Heart right ventricle (tissue), 16 donors: Measurements from ENCODE around the gene UBE2S. TPM values are rescaled to one million over a fixed set of nuclear protein-coding genes. Genes with fewer than 3 reads are reported as not detected.
"Not testable (repeated sequence)": the region's sequence is repeated elsewhere in the genome, so short reads cannot be mapped to it uniquely, and the experiment has no call there.

Experiments used
- ATAC-seq, 8 donors: fragments of 200-7000 bp; cut with Tn5 transposase; one replicate each; pipeline ENCODE4 v1.9.1; 2020; ENCODE audit warnings: mild to moderate bottlenecking in 8 of 8, moderate library complexity in 8 of 8, moderate number of reproducible peaks in 1 of 8
- DNase-seq, 2 donors: peaks; one replicate each; pipeline ENCODE4 v3.0.0-alpha.2; 2020
- H3K27ac ChIP-seq, 10 donors: fragments of 200-600 bp; sonication (generic) in 2 of 10; one replicate each; pipeline versions ENCODE4 v1.5.0 to v1.8.0; 2020 to 2022; ENCODE audit warnings: mild to moderate bottlenecking in 3 of 10
- H3K27me3 ChIP-seq, 7 donors: fragments of 200-600 bp; one replicate each; pipeline ENCODE4 v1.8.0; 2021 to 2022; ENCODE audit warnings: mild to moderate bottlenecking in 2 of 7
- H3K36me3 ChIP-seq, 9 donors: fragments of 200-600 bp; sonication (generic) in 1 of 9; one replicate each; pipeline versions ENCODE4 v1.5.0 to v1.8.0; 2020 to 2022; ENCODE audit warnings: mild to moderate bottlenecking in 2 of 9
- H3K4me1 ChIP-seq, 9 donors: fragments of 200-600 bp; sonication (generic) in 1 of 9; one replicate each; pipeline versions ENCODE4 v1.5.0 to v1.8.0; 2020 to 2022; ENCODE audit warnings: mild to moderate bottlenecking in 4 of 9
- H3K4me3 ChIP-seq, 10 donors: fragments of 200-600 bp; sonication (generic) in 2 of 10; one replicate each; pipeline versions ENCODE4 v1.5.0 to v1.8.0; 2020 to 2022; ENCODE audit warnings: mild to moderate bottlenecking in 7 of 10, moderate library complexity in 2 of 10
- H3K9me3 ChIP-seq, 11 donors: fragments of 200-600 bp in 10 of 11; sonication (generic) in 2 of 11; one replicate each; pipeline versions ENCODE4 v1.5.0 to v1.8.0; 2013 to 2022; ENCODE audit warnings: mild to moderate bottlenecking in 2 of 11, control low read depth in 1 of 11, moderate library complexity in 1 of 11
- WGBS, 2 donors: extraction: QIAGEN DNeasy Blood & Tissue Kit; methylation state at CpG; one replicate each; pipeline ENCODE4 v1.1.7; 2013; ENCODE audit warnings: inconsistent platforms in 1 of 2; 5-methylcytosine and 5-hydroxymethylcytosine counted together
- intact Hi-C, 10 donors: fragments of 100-400 bp; cut with DNase I; formaldehyde crosslinking; loops; one replicate each; pipeline versions ENCODE4 v1.11.1 to v1.14.2; 2022
- polyA plus RNA-seq, 2 donors: library from polyadenylated mRNA; stranded (reverse); fragments of 200-250 nt; gene quantifications; one replicate each; pipeline ENCODE4 v1.2.3, GENCODE V29; 2013
- total RNA-seq, 10 donors: library from RNA; stranded (reverse); fragmentation: NEBNext Ultra II Directional in 3 of 10; extraction: Animal tissue kit (Norgen Biotek cat#: 25700) in 3 of 10; gene quantifications; one replicate each; pipeline versions ENCODE4 v1.2.1 to v1.2.4, GENCODE V29; 2021 to 2023
- TF ChIP-seq, protein P1 (sequence below), 9 donors: fragments of 200-600 bp; sonication (generic) in 2 of 9; IDR thresholded peaks; one replicate each; pipeline versions ENCODE4 v1.5.0 to v1.8.0; 2021 to 2022; ENCODE audit warnings: antibody characterized with exemption in 9 of 9, mild to moderate bottlenecking in 5 of 9, moderate library complexity in 1 of 9
- donor health status: Arrhythmogenic right ventricular cardiomyopathy.
- donor health status: ischemic (EF 13 %, LVEDD 7.1; RV severe dilation, severe dysfunction).
- donor health status: healthy with polysubstance abuse.
- donor health status: DM: no; HTN: yes; CAD: no.
- donor health status: DM: no; HTN: no; CAD: no.
- donor health status: ischemic (EF 25% LVEDD 6.9; RV normal size, moderate dysfunction).
- donor health status: ischemic (EF 25% LVEDD 5.7; RV mildly dilated, moderate dysfunction).
- donor health status: healthy.
- donor health status: DM: yes; HTN: yes; CAD: no.
- donor health status: Ischemic cardiomyopathy.
- donor health status: ischemic (EF 35%, LVEDD 5.7; RV mildly dilated, moderate dysfunction).
- donor health status: nonischemic (EF 11% LVEDD 7.7; RV severe dilation, severe dysfunction).
- donor health status: DM: yes; HTN: yes; CAD: no.
- donor health status: PGD.
- donor health status: ischemic (EF 29% LVEDD 5.4; RV normal size, mild dysfunction).
- donor health status: nonischemic (EF 23%, LVEDD 6.1; RV moderate dilation, normal function).

UBE2S gene
- total and polyA plus RNA-seq, 12 donors = 8.0 to 42.1 (median 28.9) TPM

DNA sequence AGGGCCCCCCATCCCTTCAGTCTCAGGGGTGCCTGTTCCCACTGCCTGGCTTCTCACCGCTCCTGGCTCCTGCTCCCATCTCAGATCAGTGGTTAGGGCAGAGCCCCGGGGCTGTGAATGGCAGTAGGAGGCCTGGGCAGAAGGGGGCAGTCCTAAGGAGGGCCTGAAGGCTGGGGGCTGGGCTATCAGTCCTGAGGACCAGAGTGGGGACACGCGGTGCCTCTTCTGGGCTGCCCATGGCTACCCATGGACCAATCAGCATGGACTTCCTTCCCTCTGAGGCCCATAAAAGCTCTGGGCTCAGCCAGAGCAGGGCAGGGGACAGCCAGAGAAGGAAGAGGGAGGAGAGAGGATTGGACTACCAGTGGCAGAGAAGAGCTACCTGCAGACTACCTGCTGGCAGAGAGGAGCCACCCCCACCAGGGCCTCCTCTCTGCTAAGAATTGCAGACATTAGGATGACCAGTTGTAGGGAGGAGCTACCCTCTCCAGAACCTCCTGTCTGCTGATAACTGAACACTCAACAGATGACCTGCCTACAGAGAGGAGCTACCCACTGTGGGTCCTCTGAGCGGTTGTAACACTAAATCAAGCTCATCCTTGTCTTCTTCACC lies 12.1 kb upstream of the UBE2S start:
- peak in 1 of 8 donors; percentile 13 for ATAC-seq
- intact Hi-C loops = loop anchor here in 8 of 10 donors (2.0 to 10.0 kb wide), 4 partner anchors 115 to 279 kb away; no protein-coding TSS in a partner anchor
- Histone ChIP-seq H3K4me3 (no peak overlapping the region), H3K27ac (no peak overlapping the region), H3K4me1 (peaks cover 0 to 4% (median 0%) of the 10 kb centered on the region in 9 donors), H3K36me3 (no peaks in the 10 kb centered on the region), H3K27me3 (peaks cover 0 to 31% (median 8%) of the 10 kb centered on the region in 7 donors), H3K9me3 (no peaks in the 10 kb centered on the region)
- TF ChIP-seq, protein P1, sequence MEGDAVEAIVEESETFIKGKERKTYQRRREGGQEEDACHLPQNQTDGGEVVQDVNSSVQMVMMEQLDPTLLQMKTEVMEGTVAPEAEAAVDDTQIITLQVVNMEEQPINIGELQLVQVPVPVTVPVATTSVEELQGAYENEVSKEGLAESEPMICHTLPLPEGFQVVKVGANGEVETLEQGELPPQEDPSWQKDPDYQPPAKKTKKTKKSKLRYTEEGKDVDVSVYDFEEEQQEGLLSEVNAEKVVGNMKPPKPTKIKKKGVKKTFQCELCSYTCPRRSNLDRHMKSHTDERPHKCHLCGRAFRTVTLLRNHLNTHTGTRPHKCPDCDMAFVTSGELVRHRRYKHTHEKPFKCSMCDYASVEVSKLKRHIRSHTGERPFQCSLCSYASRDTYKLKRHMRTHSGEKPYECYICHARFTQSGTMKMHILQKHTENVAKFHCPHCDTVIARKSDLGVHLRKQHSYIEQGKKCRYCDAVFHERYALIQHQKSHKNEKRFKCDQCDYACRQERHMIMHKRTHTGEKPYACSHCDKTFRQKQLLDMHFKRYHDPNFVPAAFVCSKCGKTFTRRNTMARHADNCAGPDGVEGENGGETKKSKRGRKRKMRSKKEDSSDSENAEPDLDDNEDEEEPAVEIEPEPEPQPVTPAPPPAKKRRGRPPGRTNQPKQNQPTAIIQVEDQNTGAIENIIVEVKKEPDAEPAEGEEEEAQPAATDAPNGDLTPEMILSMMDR (IDR thresholded peaks at IDR 0.05) = no peak
- DNase-seq = no peak
- 69 to 73% methylated on average over 5 of the region's 5 CpGs for WGBS, 2 donors

DNA sequence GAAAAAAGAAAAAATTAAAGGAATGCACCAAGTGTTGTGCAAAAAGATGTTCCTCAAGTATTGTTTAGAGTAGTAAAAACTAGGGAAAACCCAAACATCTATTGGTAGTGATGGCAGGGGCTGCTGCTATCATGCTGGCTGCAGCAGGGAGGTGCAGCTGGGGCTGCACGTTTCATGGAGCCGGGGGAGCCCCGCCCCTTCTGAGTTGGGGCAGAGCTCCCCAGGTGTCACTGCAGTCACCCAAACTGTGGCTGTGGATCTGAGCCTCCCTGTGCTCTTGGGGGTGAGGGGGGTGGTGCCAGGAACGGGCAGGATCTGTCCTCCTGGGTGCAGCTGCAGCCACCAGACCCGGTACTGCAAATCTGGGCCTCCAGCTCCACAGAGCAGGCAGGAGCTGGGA lies 11.5 kb upstream of the UBE2S start:
- WGBS, 2 donors = 61 to 70% methylated on average over 5 of the region's 5 CpGs
- H3K36me3 ChIP-seq = no peaks in the 10 kb centered on the region
- ATAC-seq (peak in 1 of 8 donors; percentile 22), DNase-seq (no peak)
- TF ChIP-seq, protein P1 (IDR thresholded peaks at IDR 0.05) = no peak
- H3K27ac ChIP-seq = no peak overlapping the region
- no peaks in the 10 kb centered on the region for H3K9me3 ChIP-seq
- H3K4me1 ChIP-seq = peaks cover 0 to 4% (median 0%) of the 10 kb centered on the region in 9 donors
- intact Hi-C loops = loop anchor here in 8 of 10 donors (2.0 to 10.0 kb wide), 4 partner anchors 114 to 278 kb away; no protein-coding TSS in a partner anchor
- no peak overlapping the region for H3K4me3 ChIP-seq
- peaks cover 0 to 25% (median 8%) of the 10 kb centered on the region in 7 donors for H3K27me3 ChIP-seq

DNA sequence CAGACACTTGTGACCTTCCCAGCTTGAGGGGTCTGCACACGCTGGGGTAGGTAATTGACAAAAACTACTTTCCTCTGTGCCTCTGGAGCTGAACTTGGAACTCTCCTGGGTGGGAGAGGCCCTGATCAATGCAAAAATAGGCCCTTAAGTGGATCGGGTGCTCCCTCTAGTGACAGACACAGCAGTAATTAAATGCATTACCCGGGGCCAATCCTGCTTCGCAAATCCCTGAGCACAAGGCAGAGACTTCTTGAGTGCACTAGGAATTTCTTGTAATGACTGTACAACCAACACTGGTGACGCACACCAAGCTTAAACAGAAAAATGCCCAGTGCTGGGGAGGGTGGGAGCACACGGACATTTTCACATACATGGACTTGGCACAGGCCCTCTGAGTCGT lies 10.6 kb upstream of the UBE2S start:
- 14 to 15% methylated on average over 7 of the region's 7 CpGs for WGBS, 2 donors
- peak in 1 of 2 donors; percentile 64 for DNase-seq
- ATAC-seq = peak; percentile 75 to 92 (median 86)
- Histone ChIP-seq H3K9me3 (no peaks in the 10 kb centered on the region), H3K4me3 (no peak overlapping the region), H3K27ac (no peak overlapping the region), H3K27me3 (peaks cover 0 to 17% (median 7%) of the 10 kb centered on the region in 7 donors), H3K4me1 (no peaks in the 10 kb centered on the region), H3K36me3 (no peaks in the 10 kb centered on the region)
- TF ChIP-seq, protein P1 (IDR thresholded peaks at IDR 0.05) = peak; percentile 39 to 76 (median 70)
- intact Hi-C loops = loop anchor here in 9 of 10 donors (1.0 to 10.0 kb wide), 5 partner anchors 113 to 277 kb away; no protein-coding TSS in a partner anchor

DNA sequence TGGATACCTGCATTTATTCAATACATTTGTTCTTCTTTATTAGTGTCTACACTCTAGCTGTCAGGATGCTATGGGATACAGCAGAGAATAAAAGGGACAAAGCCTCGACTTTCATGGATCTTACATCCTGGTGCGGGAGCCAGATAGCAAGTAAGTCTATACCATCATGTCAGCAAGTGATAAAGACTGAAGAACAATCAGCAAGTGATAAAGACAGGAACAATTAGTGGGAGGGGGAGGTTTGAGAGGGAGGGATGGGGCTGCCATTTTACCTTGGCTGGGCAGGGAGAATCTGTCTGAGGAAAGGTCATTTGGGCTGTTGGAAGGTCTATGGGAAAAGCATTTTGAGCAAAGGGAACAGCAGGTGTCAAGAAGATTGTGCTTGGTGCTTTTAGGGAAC lies 2.6 kb upstream of the UBE2S start:
- Histone ChIP-seq H3K36me3 (peaks cover 0 to 12% (median 4%) of the 10 kb centered on the region in 9 donors), H3K9me3 (peaks cover 0 to 5% (median 0%) of the 10 kb centered on the region in 11 donors), H3K27me3 (no peaks in the 10 kb centered on the region), H3K27ac (no peak overlapping the region), H3K4me3 (no peak overlapping the region), H3K4me1 (peaks cover 4 to 27% (median 17%) of the 10 kb centered on the region in 9 donors)
- no peak for ATAC-seq
- TF ChIP-seq, protein P1 (IDR thresholded peaks at IDR 0.05) = no peak
- WGBS, 2 donors = 80 to 83% methylated on average over 2 of the region's 2 CpGs
- no peak for DNase-seq
- intact Hi-C loops = loop anchor here in 4 of 10 donors (10.0 kb wide), 2 partner anchors 105 to 115 kb away; no protein-coding TSS in a partner anchor

DNA sequence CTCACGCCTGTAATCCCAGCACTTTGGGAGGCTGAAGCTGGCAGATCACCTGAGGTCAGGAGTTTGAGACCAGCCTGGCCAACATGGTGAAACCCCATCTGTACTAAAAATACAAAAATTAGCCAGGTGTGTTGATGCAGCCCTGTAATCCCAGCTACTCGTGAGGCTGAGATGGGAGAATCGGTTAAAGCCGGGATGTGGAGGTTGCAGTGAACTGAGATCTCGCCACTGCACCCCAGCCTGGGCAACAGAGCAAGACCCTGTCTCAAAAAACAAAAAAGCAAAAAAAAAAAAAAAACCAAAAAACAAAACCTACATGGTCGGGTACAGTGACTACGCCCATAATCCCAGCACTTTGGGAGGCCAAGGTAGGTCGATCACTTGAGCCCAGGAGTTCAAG lies 1.6 kb upstream of the UBE2S start:
- Histone ChIP-seq H3K36me3 (peaks cover 0 to 22% (median 4%) of the 10 kb centered on the region in 9 donors), H3K27ac (peak overlapping the region in 1 of 10 donors; percentile 96), H3K4me1 (peaks cover 4 to 27% (median 17%) of the 10 kb centered on the region in 9 donors)
- ATAC-seq, H3K9me3 ChIP-seq, H3K4me3 ChIP-seq, DNase-seq, H3K27me3 ChIP-seq: not testable (repeated sequence)
- intact Hi-C loops = loop anchor here in 1 of 10 donors (5.0 kb wide), 1 partner anchor 152 kb away; the partner anchor contains the start of gene PPP6R1
- 91 to 98% methylated on average over 8 of the region's 8 CpGs for WGBS, 2 donors
